Spleen (tissue), 11 donors: ENCODE data around the gene CSF2RB. TPM values are rescaled to one million over a fixed set of nuclear protein-coding genes. Genes with fewer than 3 reads are reported as not detected.
A peak's percentile ranks its signal among the peaks of the same experiment; 100 is the strongest.

Experiments
- DNase-seq: peaks from one replicate; pipeline ENCODE4 v3.0.0-alpha.2; 2020
- H3K27ac ChIP-seq, 8 donors: fragments of 200-600 bp; sonication (generic) in 7 of 8; 1 replicate in 4 of 8; 2 replicates in 4 of 8; pipeline versions ENCODE4 v1.5.0 to v1.8.0; 2016 to 2021; ENCODE audit warnings: inconsistent platforms in 4 of 8, mild to moderate bottlenecking in 4 of 8, moderate library complexity in 1 of 8
- H3K27me3 ChIP-seq, 7 donors: fragments of 200-600 bp; sonication (generic) in 6 of 7; replicated peaks in 1 of 7; 1 replicate in 4 of 7; 2 replicates in 3 of 7; pipeline versions ENCODE4 v1.5.0 to v1.8.0; 2016 to 2021; ENCODE audit warnings: inconsistent platforms in 3 of 7, mild to moderate bottlenecking in 1 of 7
- H3K36me3 ChIP-seq, 6 donors: fragments of 200-600 bp; sonication (generic) in 5 of 6; 1 replicate in 4 of 6; 2 replicates in 2 of 6; pipeline versions ENCODE4 v1.5.0 to v1.8.0; 2016 to 2021; ENCODE audit warnings: inconsistent platforms in 2 of 6
- H3K4me1 ChIP-seq, 6 donors: fragments of 200-600 bp; sonication (generic) in 5 of 6; 1 replicate in 3 of 6; 2 replicates in 3 of 6; pipeline versions ENCODE4 v1.5.0 to v1.8.0; 2016 to 2021; ENCODE audit warnings: inconsistent platforms in 3 of 6
- H3K4me3 ChIP-seq, 8 donors: fragments of 200-600 bp; sonication (generic) in 7 of 8; 1 replicate in 4 of 8; 2 replicates in 4 of 8; pipeline versions ENCODE4 v1.5.0 to v1.8.0; 2016 to 2021; ENCODE audit warnings: inconsistent platforms in 4 of 8, mild to moderate bottlenecking in 4 of 8, moderate library complexity in 2 of 8
- H3K9me3 ChIP-seq, 8 donors: fragments of 200-600 bp; sonication (generic) in 7 of 8; 1 replicate in 4 of 8; 2 replicates in 4 of 8; pipeline versions ENCODE4 v1.5.0 to v1.8.0; 2016 to 2021; ENCODE audit warnings: inconsistent platforms in 4 of 8
- CTCF ChIP-seq, 11 experiments: fragments of 200-600 bp in 7 of 11; fragments of 450-650 bp in 4 of 11; sonication (generic) in 4 of 11; IDR thresholded peaks in 8 of 11; conservative IDR thresholded peaks in 3 of 11; 1 replicate in 7 of 11; 2 replicates in 4 of 11; pipeline versions ENCODE4 v1.4.0 to v1.8.0; 2016 to 2021; ENCODE audit warnings: antibody characterized with exemption in 11 of 11, inconsistent platforms in 4 of 11, mild to moderate bottlenecking in 1 of 11
- POLR2A ChIP-seq, 3 donors: fragments of 450-650 bp; IDR thresholded peaks; one replicate each; pipeline ENCODE4 v1.5.1; 2017; ENCODE audit warnings: antibody characterized with exemption in 3 of 3, mild to moderate bottlenecking in 1 of 3
- POLR2AphosphoS5 ChIP-seq, 3 donors: sonication (generic); formaldehyde crosslinking; IDR thresholded peaks; one replicate each; pipeline ENCODE4 v1.5.1; 2017; ENCODE audit warnings: antibody characterized with exemption in 3 of 3
- WGBS, 5 donors: extraction: QIAGEN DNeasy Blood & Tissue Kit in 3 of 5; methylation state at CpG; one replicate each; pipeline versions ENCODE4 v1.1.5 to v1.1.7; 2013 to 2018; 5-methylcytosine and 5-hydroxymethylcytosine counted together
- intact Hi-C: fragments of 100-400 bp; cut with DNase I; formaldehyde crosslinking; loops from one replicate; pipeline ENCODE4 v1.15.0; 2023; ENCODE audit warnings: low total_unique reads
- polyA plus RNA-seq, 3 donors: library from polyadenylated mRNA; stranded (reverse); fragments of 200-250 nt; gene quantifications; one replicate each; pipeline ENCODE4 v1.2.1, GENCODE V29; 2013
- total RNA-seq, 7 donors: library from RNA; depleted of rRNA in 3 of 7; stranded (reverse); fragments of >200 nt in 3 of 7; fragmentation: NEBNext Ultra II Directional in 4 of 7; extraction: Animal tissue kit (Norgen Biotek cat#: 25700) in 4 of 7; gene quantifications; one replicate each; pipeline versions ENCODE4 v1.1.0 to v1.2.1, GENCODE V29; 2016 to 2021
- donor health status: healthy with polysubstance abuse.
- donor health status: DM: no; HTN: no; CAD: no; lungs with moderate emphysema.
- donor health status: DM: no; HTN: no; CAD: no.
- donor health status: Bipolar disorder and iron deficiency.
- donor health status: healthy.
- donor health status: DM: no; HTN: no; CAD: no.
- donor health status: DM: yes; HTN: yes; CAD: no.

CSF2RB gene
- total and polyA plus RNA-seq, 10 donors: 14.2 to 110 (median 45.9) TPM

- TF ChIP-seq POLR2AphosphoS5 (IDR thresholded peaks at IDR 0.05) (peak in 2 of 3 donors; percentile 19 to 71), CTCF (IDR thresholded peaks at IDR 0.05 in 8 of 11, conservative IDR thresholded peaks at IDR 0.05 in 3 of 11) (no peak)
- Histone ChIP-seq H3K9me3 (no peaks in the 10 kb centered on the region), H3K27me3 (no peaks in the 10 kb centered on the region), H3K27ac (peak overlapping the region in 6 of 8 donors; percentile 14 to 86 (median 66)), H3K36me3 (peaks cover 0 to 73% (median 12%) of the 10 kb centered on the region in 6 donors), H3K4me3 (peak overlapping the region in 2 of 8 donors; percentile 0 to 19), H3K4me1 (peaks cover 0 to 24% (median 4%) of the 10 kb centered on the region in 6 donors)
- intact Hi-C loops: no loop called here
- DNase-seq: no peak
- 70 to 80% (median 80%) methylated on average over 20 of the region's 20 CpGs for WGBS, 5 donors
Observed at GRCh38 chr22:36936362-36937116, 23.1 kb downstream of the CSF2RB start.

- WGBS, 5 donors: 90 to 96% (median 91%) methylated on average over 11 to 14 of the region's 14 CpGs
- no peak for TF ChIP-seq CTCF (IDR thresholded peaks at IDR 0.05 in 8 of 11, conservative IDR thresholded peaks at IDR 0.05 in 3 of 11)
- TF ChIP-seq POLR2A (IDR thresholded peaks at IDR 0.05): no peak
- TF ChIP-seq POLR2AphosphoS5 (IDR thresholded peaks at IDR 0.05): peak in 1 of 3 donors; percentile 8
- Histone ChIP-seq H3K9me3 (no peaks in the 10 kb centered on the region), H3K4me3 (peak overlapping the region in 1 of 8 donors; percentile 19), H3K4me1 (peaks cover 0 to 24% (median 4%) of the 10 kb centered on the region in 6 donors), H3K27ac (peak overlapping the region in 5 of 8 donors; percentile 17 to 86 (median 73)), H3K36me3 (peaks cover 0 to 64% (median 12%) of the 10 kb centered on the region in 6 donors), H3K27me3 (no peaks in the 10 kb centered on the region)
- intact Hi-C loops: no loop called here
- no peak for DNase-seq
Observed at GRCh38 chr22:36937319-36938027, 24.0 kb downstream of the CSF2RB start.

- TF ChIP-seq CTCF (IDR thresholded peaks at IDR 0.05 in 8 of 11, conservative IDR thresholded peaks at IDR 0.05 in 3 of 11) (no peak), POLR2A (IDR thresholded peaks at IDR 0.05) (no peak), POLR2AphosphoS5 (IDR thresholded peaks at IDR 0.05) (no peak)
- intact Hi-C loops: no loop called here
- Histone ChIP-seq H3K27me3 (no peaks in the 10 kb centered on the region), H3K4me1 (peaks cover 0 to 24% (median 4%) of the 10 kb centered on the region in 6 donors), H3K9me3 (no peaks in the 10 kb centered on the region), H3K4me3 (no peak overlapping the region), H3K36me3 (peaks cover 0 to 59% (median 12%) of the 10 kb centered on the region in 6 donors), H3K27ac (peak overlapping the region in 1 of 8 donors; percentile 86)
- 89 to 95% (median 93%) methylated on average over 11 to 12 of the region's 12 CpGs for WGBS, 5 donors
- no peak for DNase-seq
Observed at GRCh38 chr22:36938028-36938425, 24.6 kb downstream of the CSF2RB start.

- Histone ChIP-seq H3K27ac (no peak overlapping the region), H3K4me3 (no peak overlapping the region), H3K4me1 (peaks cover 0 to 24% (median 4%) of the 10 kb centered on the region in 6 donors), H3K36me3 (peaks cover 0 to 50% (median 12%) of the 10 kb centered on the region in 6 donors), H3K27me3 (no peaks in the 10 kb centered on the region), H3K9me3 (no peaks in the 10 kb centered on the region)
- DNase-seq: no peak
- WGBS, 5 donors: 87 to 96% (median 92%) methylated on average over 13 of the region's 13 CpGs
- intact Hi-C loops: no loop called here
- TF ChIP-seq CTCF (IDR thresholded peaks at IDR 0.05 in 8 of 11, conservative IDR thresholded peaks at IDR 0.05 in 3 of 11): no peak
- TF ChIP-seq POLR2AphosphoS5 (IDR thresholded peaks at IDR 0.05): no peak
- no peak for TF ChIP-seq POLR2A (IDR thresholded peaks at IDR 0.05)
Observed at GRCh38 chr22:36938886-36939285, 25.5 kb downstream of the CSF2RB start.
